ENCODE results near the gene CEBPA.

- TF ChIP-seq CTCF (optimal IDR thresholded peaks at IDR 0.05 in 1 of 3, IDR thresholded peaks at IDR 0.05 in 1 of 3, conservative IDR thresholded peaks at IDR 0.05 in 1 of 3; ENCODE audit: extremely low read depth in 1 of 3, insufficient read depth in 2 of 3, low read length in 3 of 3) (no peak), EZH2 (IDR thresholded peaks at IDR 0.05; ENCODE audit: low read length) (no peak)
Measured at GRCh38 chr19:33317517-33317916, 15.2 kb upstream of the CEBPA start.
